Ovary (tissue), 3 donors: ENCODE results near the gene DTNBP1.

ENCODE experiments used
- EP300 ChIP-seq: sonication (generic); formaldehyde crosslinking; IDR thresholded peaks from one replicate; pipeline ENCODE4 v1.6.1; 2017; ENCODE audit warnings: antibody characterized with exemption
- POLR2A ChIP-seq: fragments of 450-650 bp; IDR thresholded peaks from one replicate; pipeline ENCODE4 v1.6.1; 2017; ENCODE audit warnings: antibody characterized with exemption, mild to moderate bottlenecking, moderate library complexity
- TF ChIP-seq, protein P1 (sequence below), 3 donors: fragments of 450-650 bp in 2 of 3; fragments of 200-600 bp in 1 of 3; IDR thresholded peaks; one replicate each; pipeline versions ENCODE4 v1.5.1 to v1.8.0; 2016 to 2022; ENCODE audit warnings: antibody characterized with exemption in 3 of 3, mild to moderate bottlenecking in 1 of 3
- donor health status: DM: no; HTN: no; CAD: no.

DNA sequence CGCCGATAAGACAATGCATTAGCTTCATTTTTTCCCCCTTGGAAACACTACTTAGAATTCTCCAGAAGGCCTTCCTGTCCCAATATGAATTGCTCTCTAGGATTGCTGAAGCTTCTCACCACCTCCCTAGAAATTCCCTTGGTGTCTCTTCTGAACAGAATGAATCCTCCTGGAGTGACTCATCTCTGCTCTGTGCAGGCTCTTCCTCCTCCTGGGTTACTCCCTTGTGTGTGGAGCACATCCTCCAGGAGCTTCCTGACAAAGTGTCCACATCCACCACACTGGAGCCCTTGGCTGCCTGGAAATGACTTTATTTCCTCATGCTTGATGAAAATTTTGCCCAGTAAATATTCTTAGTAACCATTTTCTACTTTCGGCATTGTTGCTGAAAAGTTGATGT, 54.4 kb downstream of the DTNBP1 start:
- TF ChIP-seq, protein P1, sequence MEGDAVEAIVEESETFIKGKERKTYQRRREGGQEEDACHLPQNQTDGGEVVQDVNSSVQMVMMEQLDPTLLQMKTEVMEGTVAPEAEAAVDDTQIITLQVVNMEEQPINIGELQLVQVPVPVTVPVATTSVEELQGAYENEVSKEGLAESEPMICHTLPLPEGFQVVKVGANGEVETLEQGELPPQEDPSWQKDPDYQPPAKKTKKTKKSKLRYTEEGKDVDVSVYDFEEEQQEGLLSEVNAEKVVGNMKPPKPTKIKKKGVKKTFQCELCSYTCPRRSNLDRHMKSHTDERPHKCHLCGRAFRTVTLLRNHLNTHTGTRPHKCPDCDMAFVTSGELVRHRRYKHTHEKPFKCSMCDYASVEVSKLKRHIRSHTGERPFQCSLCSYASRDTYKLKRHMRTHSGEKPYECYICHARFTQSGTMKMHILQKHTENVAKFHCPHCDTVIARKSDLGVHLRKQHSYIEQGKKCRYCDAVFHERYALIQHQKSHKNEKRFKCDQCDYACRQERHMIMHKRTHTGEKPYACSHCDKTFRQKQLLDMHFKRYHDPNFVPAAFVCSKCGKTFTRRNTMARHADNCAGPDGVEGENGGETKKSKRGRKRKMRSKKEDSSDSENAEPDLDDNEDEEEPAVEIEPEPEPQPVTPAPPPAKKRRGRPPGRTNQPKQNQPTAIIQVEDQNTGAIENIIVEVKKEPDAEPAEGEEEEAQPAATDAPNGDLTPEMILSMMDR (IDR thresholded peaks at IDR 0.05): no peak
- TF ChIP-seq EP300 (no peak), POLR2A (no peak)
